AG04449 (cell line): ENCODE results near the gene AGMO.

Experiments
- CTCF ChIA-PET: fragments of 350-600 bp; formaldehyde crosslinking; extraction: SDS; loops from one replicate; lab custom pipeline; 2021; ENCODE audit warnings: antibody characterized with exemption; lab: Yijun Ruan, JAX
- POLR2A ChIA-PET: fragments of 400-600, 350-600 bp; formaldehyde crosslinking; extraction: SDS; loops from one replicate; lab custom pipeline; 2020; ENCODE audit warnings: antibody characterized with exemption, inconsistent platforms; lab: Yijun Ruan, JAX
- DNase-seq: peaks from one replicate; pipeline ENCODE4 v3.0.0-alpha.2; 2010; ENCODE audit warnings: low read depth, low spot score
- H3K4me3 ChIP-seq: 2 replicates; pipeline ENCODE4 v1.5.1; 2011; ENCODE audit warnings: low read depth, mild to moderate bottlenecking, control low read depth, low read length
- CTCF ChIP-seq: IDR thresholded peaks from one replicate; pipeline ENCODE4 v1.5.1; 2011; ENCODE audit warnings: mild to moderate bottlenecking, moderate library complexity, low read length, control low read depth, inconsistent platforms; ENCODE audit not compliant: insufficient read depth; ENCODE audit errors: missing control alignments

Gene AGMO

GRCh38 chr7:15168489-15168888, 393.3 kb downstream of the AGMO start:
- POLR2A ChIA-PET, result no interaction called here
- TF ChIP-seq CTCF, result no peak
- CTCF ChIA-PET, result no interaction called here
- no peak overlapping the region for H3K4me3 ChIP-seq
- DNase-seq, result no peak

GRCh38 chr7:15167912-15168311, 393.9 kb downstream of the AGMO start:
- CTCF ChIA-PET, result no interaction called here
- POLR2A ChIA-PET, result no interaction called here

GRCh38 chr7:15166620-15167019, 395.2 kb downstream of the AGMO start:
- no peak for TF ChIP-seq CTCF
- H3K4me3 ChIP-seq, result no peak overlapping the region
- no peak for DNase-seq
- ChIA-PET POLR2A (no interaction called here), CTCF (no interaction called here)

More at GRCh38 chr7:15167912-15168311, 393.9 kb downstream of the AGMO start:
- no peak for DNase-seq
- no peak overlapping the region for H3K4me3 ChIP-seq
- TF ChIP-seq CTCF, result no peak

GRCh38 chr7:15159261-15159660, 402.6 kb downstream of the AGMO start:
- DNase-seq, result no peak
- ChIA-PET POLR2A (no interaction called here), CTCF (no interaction called here)
- TF ChIP-seq CTCF, result no peak
- no peak overlapping the region for H3K4me3 ChIP-seq

GRCh38 chr7:15158141-15158810, 403.5 kb downstream of the AGMO start:
- TF ChIP-seq CTCF, result no peak
- no peak overlapping the region for H3K4me3 ChIP-seq
- CTCF ChIA-PET, result no interaction called here
- POLR2A ChIA-PET, result no interaction called here
- DNase-seq, result no peak
